Measurements from ENCODE around the gene ROBO4.

ROBO4 gene

DNA sequence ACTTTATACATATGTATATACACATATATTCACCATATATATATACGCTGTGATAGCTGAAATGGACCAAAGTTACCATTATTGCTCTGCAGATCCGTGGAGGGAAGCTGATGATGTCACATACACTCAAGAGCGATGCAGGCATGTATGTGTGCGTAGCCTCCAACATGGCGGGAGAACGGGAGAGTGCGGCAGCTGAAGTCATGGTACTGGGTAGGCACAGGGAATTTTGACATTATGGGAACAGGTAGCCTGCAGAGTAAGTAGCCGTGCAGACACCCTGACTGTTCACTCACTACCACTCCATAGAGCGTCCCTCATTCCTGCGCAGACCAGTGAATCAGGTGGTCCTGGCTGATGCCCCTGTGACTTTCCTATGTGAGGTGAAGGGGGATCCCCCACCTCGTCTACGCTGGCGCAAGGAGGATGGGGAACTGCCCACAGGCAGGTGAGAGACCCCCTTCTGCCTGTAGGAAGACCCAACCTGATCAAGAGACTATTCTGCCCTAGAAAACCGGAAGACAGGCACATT, 27.7 kb downstream of the ROBO4 start:
- no peak for DNase-seq

DNA sequence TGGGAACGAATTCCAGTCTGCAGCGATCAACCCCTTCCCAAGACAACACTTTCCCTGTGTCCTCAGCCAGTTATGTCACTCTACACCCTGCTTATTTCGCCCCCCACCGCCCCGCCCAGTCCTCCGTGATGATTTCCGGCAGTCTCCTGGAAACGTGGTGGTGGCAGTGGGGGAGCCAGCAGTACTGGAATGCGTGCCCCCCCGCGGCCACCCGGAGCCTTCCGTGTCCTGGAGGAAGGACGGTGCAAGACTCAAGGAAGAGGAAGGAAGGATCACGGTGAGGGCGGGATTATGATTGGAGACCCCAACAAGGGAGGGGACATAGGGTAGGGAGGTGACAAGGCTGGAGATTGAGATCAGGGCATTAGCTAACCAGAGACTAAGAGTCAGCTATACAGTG, 28.3 kb downstream of the ROBO4 start:
- DNase-seq: no peak

DNA sequence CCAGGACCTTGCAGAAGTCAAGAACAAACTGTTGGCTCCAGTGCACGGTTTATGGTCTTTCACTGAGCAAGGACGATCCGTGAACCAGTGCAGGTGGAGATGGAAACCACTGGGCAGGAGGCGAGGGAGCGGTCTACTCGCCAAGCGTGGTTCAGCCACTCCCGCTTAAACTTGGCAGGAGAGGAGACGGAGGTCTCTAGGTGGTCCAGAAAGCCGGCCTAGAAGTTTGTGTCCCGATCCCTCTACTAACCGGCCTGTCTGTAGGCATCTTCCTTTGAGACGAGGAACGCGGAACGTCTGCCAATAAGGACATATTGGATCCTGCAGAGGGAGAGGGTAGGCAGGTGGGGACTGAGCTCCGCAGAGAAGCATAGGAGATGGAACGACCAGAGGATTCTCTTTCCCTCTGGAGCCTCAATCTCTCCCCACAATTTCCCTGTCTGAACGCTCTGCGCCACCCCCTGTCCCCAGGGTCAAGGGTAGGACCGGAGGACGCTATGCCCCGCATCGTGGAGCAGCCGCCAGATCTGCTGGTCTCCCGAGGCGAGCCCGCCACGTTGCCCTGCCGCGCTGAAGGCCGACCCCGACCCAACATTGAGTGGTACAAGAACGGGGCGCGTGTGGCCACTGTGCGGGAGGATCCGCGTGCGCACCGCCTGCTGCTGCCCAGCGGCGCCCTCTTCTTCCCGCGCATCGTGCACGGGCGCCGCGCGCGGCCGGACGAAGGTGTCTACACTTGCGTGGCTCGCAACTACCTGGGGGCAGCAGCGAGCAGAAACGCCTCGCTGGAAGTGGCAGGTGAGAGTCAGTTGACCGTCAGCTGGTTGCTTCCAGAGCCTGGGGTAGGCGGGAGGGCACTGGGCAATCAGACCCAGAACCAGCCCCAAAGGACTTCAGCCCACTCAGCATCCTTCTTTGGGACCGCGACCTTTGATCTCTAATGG, 29.1 kb downstream of the ROBO4 start:
- no peak for DNase-seq

DNA sequence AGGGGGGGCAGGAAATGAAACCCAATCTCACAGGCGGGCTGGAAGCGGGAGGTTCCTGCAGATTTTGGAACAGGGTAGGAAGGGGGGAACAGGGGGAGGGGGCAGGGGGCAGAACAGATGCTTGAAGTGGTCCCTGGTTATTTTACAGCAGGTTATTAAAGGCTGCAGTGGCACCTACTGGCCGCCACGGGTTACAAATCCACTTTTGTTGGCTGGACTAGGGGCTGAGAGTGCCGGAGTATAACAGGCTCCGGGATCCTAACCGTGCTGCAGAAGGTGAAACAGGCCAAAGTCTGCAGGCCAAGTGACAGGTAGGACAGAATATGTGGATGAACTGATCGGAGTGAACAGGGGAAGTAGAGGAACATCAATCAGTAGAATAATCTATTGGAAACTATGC, 30.0 kb downstream of the ROBO4 start:
- no peak for DNase-seq

DNA sequence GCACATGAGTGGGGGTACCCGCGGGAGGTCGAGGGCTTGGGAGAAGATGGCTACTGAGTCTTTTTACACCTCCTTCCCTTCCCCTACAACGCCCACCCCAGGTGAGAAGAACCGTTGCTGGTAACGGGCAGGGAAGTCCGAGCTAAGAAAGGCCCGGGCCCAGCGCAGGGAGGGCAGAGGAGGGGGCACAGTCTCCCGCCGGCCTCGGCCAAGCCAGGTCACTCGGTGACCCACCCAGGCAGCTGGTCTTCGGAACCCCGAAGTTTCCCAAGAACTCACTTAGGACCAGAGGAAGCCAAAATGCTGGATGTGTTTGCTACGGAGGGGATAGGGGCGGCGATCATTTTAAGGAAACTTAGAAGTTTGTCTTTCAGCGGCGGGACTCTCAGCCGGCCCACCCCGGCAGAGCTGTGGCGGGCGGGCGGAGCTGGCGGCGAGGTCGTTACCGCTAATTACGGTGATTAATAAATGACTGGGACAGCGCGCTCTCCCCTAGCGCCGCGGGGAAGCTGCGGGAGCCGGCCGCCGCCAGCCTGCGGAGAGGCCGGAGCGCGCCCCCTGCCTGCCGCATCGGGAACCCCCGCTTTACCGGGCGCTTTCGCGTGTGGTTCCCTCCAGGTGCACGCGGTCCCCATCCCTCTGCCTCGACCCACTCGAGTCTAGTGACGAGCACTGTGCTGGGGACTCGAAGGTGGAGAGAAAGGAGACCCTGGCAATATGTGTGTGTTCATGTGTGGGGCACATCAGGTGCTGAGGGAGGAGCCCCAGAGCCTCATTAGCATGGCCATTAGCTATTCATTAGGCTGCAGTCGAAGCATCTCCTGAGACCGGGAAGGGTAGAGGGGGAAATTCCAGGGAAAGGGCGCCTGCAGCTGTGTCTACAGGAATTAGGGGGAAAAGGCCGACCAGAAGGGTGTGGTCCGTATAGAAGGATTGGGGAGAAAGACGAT, 31.5 kb downstream of the ROBO4 start:
- no peak for DNase-seq

DNA sequence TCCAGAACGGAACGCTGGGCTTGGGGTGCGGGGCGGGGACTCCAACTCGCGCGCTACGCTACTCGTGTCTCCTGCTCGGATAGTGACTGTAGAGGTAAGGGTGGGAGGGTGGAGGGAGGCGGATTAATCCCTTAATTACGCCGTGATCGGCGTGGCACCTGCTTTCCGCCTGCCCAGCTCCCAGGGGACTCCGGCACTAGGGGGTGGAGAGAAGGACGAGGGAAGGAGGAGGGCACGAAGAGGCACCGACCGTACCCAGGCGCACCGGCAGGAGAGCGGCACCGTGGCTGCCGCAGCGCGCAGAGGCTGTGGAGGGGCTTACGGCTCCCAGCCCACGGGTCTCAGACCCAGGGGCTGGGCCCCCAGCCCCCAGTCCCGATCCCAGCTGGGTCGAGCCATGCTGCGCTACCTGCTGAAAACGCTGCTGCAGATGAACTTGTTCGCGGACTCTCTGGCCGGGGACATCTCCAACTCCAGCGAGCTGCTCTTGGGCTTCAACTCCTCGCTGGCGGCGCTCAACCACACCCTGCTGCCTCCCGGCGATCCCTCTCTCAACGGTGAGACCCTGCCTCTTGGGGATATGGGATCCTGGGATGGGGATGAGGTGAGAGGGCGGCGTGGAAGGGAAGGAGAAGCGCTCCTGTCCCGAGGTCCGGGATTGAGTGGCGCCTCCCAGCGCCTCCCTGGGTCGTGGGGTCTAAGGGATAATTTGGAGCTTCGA, 32.3 kb downstream of the ROBO4 start, which contains the start of gene ROBO3:
Gene ROBO3, plus strand, starts transcription at position 252 of the 721 bp plus-strand sequence. Its CDS starts 146 bp downstream, at position 398.
- no peak for DNase-seq

DNA sequence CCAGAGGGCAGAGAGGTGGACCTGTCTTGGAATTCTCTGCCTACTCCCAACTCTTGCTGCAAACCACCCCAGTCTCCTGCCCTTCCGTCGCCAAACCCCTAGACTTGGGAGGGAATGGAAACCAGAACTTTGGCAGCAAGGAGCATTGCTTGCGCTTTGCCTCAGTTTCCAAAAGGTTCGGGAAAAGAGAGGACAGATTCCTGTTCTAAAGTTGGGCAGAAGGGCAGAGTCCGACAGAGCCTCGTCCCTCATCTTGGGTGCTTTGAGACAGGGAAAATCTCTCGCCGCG, 32.8 kb downstream of the ROBO4 start:
- DNase-seq: no peak

DNA sequence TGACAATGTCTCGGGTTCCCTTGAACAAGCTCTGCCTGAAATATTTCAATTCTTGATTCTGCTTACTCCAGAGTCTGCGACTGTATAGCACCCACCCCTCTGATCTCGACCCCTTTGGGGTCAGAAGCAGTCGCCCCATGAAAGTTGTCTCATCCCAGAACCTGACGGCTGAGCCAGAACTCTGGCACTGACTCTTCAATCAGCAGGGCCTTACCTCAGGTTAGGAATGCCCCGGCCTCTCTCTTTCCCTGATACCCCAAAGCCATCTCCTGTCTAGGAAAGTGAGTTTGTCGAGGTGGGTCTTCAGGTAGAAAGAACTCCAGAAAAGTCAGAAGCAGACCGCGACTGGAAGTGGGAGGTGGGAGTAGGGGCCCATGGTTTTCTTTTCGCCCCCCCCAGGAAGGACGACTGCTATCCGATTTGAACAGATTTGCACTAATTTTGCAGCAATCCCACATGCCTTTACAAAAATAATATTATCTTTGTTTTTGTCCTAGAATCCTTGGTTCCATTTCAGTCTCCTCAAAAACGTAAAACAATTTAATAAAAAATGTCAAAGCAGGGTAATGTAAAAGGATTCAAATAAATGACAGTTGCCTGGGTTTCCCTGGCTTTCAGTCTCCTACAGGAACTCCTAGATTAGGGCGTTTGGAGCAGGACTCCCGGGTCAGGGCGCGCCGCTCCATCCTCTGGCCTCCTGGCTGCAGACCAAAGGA, 33.3 kb downstream of the ROBO4 start:
- DNase-seq: no peak

DNA sequence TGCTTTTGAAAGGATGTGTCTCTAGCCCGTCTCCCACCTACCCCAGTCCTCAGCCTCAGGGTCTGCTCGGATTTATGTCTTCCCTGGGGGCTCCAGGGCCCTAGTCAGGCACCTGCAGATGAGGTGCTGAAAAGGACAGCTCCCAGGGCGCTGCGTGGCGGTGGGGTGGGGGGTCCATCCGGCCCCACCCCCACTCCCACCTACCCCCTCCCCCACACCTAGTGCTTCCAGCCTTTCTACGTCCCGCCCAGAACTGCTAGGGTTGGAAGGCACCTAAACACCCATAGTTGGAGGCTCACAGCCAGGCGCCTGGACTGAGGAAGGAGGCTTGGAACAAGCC, 33.9 kb downstream of the ROBO4 start:
- no peak for DNase-seq

DNA sequence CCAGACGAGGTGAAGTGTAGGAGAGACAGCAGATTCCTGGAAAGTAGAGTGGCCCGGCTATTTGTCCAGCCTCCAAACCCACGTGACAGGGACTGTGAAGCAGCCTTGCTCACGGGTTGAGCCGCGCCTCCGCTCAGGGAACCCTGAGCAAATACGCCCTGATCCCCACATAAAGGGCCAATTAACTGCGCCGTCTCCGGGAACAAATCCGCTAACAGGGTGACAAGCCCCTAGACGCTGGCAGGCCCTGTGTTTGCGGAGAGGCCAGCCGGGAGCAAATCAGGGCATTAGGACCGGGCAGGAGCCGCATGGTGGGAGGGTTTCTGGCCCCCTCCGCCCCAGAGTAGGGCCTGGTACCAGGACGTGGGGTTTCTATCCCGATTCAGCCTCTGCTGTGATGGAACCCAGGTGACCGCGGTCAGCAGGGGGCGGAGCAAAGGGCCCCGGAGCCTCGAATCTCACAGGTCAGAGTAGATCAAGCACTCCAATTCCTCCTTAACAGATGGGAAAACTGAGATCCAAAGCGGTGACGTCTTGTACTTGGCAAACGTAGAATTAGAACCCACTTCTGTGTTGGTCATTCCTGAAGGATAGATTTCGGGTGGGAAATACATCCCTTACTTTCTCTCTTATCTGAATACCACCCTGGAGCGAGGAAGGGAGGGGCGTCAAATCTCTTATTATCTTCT, 34.4 kb downstream of the ROBO4 start:
- no peak for DNase-seq

DNA sequence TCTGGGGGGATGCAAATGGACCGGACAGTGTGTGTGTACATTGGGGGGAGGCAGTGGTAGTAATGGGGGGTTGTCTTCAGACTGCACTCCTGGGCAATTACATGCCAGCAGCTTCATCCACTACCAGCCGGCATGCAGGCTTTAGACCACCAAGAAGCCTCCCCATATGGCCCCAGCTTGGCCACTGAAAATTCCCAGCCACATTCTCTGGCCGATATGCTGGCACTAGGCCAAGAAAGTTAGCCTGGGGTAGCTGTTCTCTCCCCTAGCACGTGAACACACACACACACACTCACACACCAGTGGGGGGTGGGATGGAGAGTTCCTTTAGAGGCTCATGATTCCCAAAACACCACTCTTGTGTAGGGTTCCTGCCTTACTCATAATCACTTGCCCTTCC, 36.0 kb downstream of the ROBO4 start:
- DNase-seq: no peak

DNA sequence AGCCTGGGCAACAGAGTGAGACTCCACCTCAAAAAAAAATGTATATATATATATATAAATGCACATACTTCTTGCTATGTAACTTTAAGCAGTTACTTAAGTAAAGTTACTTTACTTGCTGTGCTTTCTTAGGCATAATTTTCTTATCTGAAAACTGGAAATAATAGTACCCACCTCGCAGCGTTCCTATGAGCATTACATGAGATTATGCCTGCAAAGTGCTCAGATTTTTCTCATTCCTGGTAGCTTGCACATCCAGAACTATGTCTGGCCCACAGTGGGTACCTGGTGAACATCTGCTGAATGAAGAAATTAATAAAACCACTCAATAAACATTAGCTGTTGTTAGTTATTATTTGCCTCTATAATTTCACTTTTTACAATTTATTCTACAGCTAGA, 38.5 kb downstream of the ROBO4 start:
- DNase-seq: no peak

DNA sequence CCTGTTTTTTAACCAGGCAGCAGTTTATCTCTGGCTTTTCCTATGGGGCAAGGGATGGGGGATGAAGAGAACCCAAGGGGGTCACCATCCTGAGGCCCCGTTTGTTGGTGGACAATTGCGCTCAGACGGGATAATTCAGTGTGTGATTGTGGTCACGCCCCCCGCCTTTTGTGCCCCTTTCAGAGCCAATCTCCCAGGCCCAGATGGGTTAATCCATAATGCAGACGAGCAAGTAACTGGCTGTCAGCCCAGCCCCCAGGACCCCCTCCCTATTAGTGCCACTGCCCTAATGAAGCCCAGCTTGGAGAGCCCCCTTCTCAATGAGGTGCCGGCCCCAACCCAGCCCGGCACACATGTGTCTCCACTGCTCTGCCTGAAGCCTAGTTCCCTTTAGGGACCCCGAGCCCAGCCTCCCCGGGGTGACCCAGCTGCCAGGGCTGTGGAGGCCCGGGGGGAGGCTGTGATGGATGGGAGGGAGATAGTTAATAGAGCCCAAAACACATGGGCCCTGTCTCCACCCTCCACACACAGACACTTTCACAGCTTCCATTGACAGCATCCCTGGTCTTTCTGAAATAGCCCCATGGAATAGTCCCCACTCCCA, 51.5 kb downstream of the ROBO4 start:
- DNase-seq: no peak

DNA sequence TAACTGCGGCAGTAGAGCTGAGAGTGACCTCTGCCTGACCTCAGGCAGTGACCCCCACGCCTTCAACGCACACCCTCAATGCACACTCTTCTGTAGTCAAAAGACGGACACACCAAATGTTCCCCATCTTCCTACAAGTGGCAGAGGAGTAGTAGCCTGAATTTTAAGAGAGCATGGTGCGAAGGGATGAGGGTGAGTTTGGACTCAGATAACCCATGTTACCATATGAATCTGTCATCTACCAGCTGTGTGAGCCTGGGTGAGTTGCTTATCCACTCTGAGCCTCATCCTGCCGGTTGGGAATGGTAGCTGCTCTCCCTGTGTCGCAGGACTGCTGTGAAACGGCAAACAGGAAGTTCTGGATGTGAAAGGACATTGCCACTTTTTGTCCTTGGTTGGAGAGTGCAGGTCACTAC, 53.0 kb downstream of the ROBO4 start:
- no peak for DNase-seq

DNA sequence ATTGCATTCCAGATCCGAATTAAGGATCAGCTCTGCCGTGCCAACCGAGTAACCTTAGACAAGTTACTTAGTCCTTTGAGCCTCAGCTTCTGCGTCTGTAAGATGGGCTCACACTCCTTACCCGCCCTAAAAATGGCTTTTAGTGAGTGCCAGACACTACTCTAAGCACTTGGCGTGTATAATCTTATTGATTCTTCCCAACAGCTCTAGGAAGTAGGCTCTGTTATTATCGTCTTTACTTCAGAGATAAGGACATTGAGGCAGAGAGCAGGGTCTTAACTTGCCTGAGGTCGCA, 54.1 kb downstream of the ROBO4 start:
- no peak for DNase-seq

DNA sequence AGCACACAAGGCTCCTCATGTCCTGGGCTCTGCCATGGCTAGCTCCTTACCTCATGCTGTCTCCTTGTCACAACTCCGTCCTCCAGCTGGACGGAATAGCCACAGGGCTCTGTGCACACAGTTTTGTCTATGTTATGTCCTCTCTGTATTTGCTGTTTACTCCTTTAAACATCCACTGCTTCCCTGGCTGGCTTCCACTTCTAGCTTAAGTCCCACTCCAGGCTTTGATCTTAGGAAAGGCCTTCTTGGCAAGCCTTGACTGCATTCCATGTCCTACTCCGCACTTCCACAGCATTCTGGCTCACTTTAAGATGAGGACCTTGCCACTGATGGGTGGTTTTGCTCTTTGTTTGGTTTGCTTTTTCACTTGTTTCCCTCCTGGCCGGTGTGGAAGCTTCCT, 55.4 kb downstream of the ROBO4 start:
- no peak for DNase-seq

DNA sequence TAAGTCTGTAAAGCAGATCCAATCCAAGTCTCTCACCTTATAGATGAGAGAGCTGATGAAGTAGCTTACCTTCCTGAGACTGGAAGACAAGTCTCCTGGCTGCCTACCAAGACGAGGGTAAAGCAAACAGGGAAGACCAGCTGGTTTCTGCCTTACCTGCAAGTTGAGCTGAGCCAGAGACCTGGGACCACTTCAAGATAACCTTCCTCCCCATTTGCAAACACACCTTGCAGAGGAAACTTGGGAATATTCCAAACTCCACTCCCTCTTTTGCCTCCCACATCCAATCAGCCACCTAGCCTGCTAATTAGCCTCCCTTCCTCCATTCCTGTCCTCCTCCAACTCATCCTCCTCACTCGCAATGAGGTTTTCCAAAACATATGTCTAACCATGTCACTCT, 55.8 kb downstream of the ROBO4 start:
- no peak for DNase-seq

DNA sequence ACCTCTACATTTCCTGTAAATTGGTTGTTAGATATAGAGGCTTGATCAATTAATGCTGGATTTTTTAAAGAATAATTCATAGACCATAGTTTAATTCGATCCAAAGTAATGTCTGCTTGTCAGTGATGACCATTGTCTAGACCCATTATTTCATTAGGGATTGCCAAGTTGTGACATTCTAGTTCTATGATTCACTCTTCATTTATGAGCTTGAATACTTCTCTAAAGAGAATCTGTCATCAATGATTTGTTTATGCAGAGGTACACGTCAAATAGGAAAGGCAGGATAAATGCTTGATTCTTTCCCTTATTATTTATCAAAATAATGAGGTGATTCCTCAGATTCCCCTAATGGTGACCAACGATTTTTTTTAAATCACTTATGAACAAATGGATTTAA, 56.5 kb downstream of the ROBO4 start:
- DNase-seq: no peak

DNA sequence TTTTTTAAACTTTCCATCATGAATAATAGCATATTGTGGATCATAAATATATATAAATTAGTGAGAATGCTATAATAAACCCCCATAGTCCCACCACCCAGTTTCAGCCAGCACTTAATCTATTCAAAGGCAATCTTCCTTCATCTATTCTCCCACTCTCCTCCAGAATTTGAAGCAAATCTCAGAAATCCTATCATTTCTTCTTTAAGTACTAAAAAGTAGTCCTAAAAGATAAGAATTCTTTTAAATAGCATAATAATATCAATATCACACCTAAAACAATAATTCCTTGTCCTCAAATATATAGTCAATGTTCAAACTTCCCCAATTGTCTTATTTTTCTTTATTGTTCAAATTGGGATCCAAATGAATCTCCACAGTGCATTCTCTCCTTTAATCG, 57.0 kb downstream of the ROBO4 start:
- no peak for DNase-seq

DNA sequence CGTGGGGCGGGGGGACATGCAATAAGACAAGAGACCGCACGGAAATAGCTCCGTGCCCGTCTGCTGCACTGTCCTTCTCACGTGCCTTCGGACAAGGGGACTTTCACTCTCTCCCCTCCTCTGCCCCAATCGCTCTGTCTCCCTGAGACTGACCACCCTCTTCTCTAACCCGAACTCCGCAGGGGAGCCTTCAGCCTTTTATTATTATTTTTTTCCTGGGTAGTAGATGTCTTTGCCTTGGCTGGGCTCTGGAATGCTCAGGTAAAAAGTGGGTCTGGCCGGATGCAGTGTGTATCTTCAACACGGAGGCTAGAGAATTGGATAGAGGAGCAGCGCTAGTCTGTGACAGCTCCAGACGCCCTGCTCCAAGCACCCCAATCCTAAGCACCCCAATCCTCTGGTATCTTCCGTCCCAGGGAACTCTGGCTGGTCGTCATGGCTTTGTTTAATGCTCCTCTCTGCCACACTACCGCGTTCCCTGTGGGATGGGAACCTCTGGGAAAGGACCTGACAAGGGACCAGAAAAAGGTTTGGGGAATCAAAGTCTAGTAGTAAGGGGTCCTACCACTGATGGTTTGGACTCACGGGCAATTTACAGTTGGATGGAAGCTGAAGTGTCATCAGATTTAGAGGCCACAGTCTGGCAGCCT, 57.6 kb downstream of the ROBO4 start:
- DNase-seq: no peak
